ENCODE results near the gene UBASH3B.

DNA sequence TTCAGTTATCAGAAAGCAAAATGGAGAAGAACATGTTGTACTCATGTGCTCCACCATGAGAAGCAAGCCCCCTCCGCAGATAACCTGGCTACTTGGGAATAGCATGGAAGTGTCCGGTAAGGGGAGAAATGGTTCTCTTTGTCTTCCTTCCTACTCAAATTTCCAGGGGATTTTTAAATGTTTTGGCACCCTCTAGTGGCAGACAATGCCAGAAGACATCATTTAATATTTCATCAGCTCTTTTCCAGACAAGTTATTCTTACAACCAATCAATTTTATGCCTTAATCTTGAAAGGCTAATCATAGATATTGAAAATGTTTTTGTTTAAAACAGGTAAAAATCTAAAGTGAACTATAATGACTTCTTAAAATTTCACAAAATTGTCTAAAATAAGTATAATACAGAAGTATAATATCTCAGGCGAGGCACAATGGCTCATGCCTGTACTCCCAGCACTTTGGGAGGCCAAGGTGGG lies 198.5 kb downstream of the UBASH3B start:
- TF ChIP-seq, protein P1, sequence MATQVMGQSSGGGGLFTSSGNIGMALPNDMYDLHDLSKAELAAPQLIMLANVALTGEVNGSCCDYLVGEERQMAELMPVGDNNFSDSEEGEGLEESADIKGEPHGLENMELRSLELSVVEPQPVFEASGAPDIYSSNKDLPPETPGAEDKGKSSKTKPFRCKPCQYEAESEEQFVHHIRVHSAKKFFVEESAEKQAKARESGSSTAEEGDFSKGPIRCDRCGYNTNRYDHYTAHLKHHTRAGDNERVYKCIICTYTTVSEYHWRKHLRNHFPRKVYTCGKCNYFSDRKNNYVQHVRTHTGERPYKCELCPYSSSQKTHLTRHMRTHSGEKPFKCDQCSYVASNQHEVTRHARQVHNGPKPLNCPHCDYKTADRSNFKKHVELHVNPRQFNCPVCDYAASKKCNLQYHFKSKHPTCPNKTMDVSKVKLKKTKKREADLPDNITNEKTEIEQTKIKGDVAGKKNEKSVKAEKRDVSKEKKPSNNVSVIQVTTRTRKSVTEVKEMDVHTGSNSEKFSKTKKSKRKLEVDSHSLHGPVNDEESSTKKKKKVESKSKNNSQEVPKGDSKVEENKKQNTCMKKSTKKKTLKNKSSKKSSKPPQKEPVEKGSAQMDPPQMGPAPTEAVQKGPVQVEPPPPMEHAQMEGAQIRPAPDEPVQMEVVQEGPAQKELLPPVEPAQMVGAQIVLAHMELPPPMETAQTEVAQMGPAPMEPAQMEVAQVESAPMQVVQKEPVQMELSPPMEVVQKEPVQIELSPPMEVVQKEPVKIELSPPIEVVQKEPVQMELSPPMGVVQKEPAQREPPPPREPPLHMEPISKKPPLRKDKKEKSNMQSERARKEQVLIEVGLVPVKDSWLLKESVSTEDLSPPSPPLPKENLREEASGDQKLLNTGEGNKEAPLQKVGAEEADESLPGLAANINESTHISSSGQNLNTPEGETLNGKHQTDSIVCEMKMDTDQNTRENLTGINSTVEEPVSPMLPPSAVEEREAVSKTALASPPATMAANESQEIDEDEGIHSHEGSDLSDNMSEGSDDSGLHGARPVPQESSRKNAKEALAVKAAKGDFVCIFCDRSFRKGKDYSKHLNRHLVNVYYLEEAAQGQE (IDR thresholded peaks at IDR 0.05; ENCODE audit: insufficient read depth in 1 of 2, low read depth in 2 of 2, low read length in 2 of 2): no peak
- TF ChIP-seq POLR2AphosphoS5 (IDR thresholded peaks at IDR 0.05; ENCODE audit: low read depth, low read length) (no peak), TAF1 (IDR thresholded peaks at IDR 0.05; ENCODE audit: borderline replicate concordance, insufficient read depth, low read length) (no peak), SIN3A (IDR thresholded peaks at IDR 0.05; ENCODE audit: borderline replicate concordance, insufficient read depth, low read length) (no peak)

All from PFSK-1 (cell line).